Sigmoid colon (tissue), 7 donors: ENCODE measurements around the gene ERG. TPM values are rescaled to one million over a fixed set of nuclear protein-coding genes. Genes with fewer than 3 reads are reported as not detected.

Source experiments
- DNase-seq: peaks from one replicate; pipeline ENCODE4 v3.0.0-alpha.2; 2019
- H3K27ac ChIP-seq, 4 donors: fragments of 200-600 bp; sonication (generic); one replicate each; pipeline ENCODE4 v1.5.1; 2016 to 2019; ENCODE audit warnings: mild to moderate bottlenecking in 1 of 4
- H3K27me3 ChIP-seq, 3 donors: fragments of 200-600 bp; sonication (generic); one replicate each; pipeline ENCODE4 v1.5.1; 2019; ENCODE audit warnings: mild to moderate bottlenecking in 1 of 3
- H3K36me3 ChIP-seq, 4 donors: fragments of 200-600 bp; sonication (generic); one replicate each; pipeline ENCODE4 v1.5.1; 2016 to 2019
- H3K4me1 ChIP-seq, 4 donors: fragments of 200-600 bp; sonication (generic); one replicate each; pipeline ENCODE4 v1.5.1; 2017 to 2019
- H3K4me3 ChIP-seq, 4 donors: fragments of 200-600 bp; sonication (generic); one replicate each; pipeline ENCODE4 v1.5.1; 2017 to 2019; ENCODE audit warnings: mild to moderate bottlenecking in 2 of 4, moderate library complexity in 1 of 4
- H3K9me3 ChIP-seq, 4 donors: fragments of 200-600 bp in 3 of 4; sonication (generic) in 3 of 4; one replicate each; pipeline versions ENCODE4 v1.5.1 to v1.6.1; 2013 to 2019
- CTCF ChIP-seq, 4 experiments: fragments of 450-650 bp in 3 of 4; fragments of 200-600 bp in 1 of 4; IDR thresholded peaks; one replicate each; pipeline ENCODE4 v1.5.1; 2016 to 2019; ENCODE audit warnings: antibody characterized with exemption in 4 of 4, mild to moderate bottlenecking in 3 of 4, moderate library complexity in 2 of 4
- EP300 ChIP-seq, 4 donors: sonication (generic); formaldehyde crosslinking; IDR thresholded peaks; one replicate each; pipeline ENCODE4 v1.6.1; 2017; ENCODE audit warnings: antibody characterized with exemption in 4 of 4
- POLR2A ChIP-seq, 2 donors: fragments of 450-650 bp; IDR thresholded peaks; one replicate each; pipeline ENCODE4 v1.6.1; 2016; ENCODE audit warnings: antibody characterized with exemption in 2 of 2, mild to moderate bottlenecking in 2 of 2, moderate library complexity in 2 of 2
- POLR2AphosphoS5 ChIP-seq, 4 donors: sonication (generic); formaldehyde crosslinking; IDR thresholded peaks; one replicate each; pipeline ENCODE4 v1.6.1; 2017; ENCODE audit warnings: antibody characterized with exemption in 4 of 4
- WGBS, 2 donors: extraction: QIAGEN DNeasy Blood & Tissue Kit; methylation state at CpG; one replicate each; pipeline ENCODE4 v1.1.7; 2013; 5-methylcytosine and 5-hydroxymethylcytosine counted together
- intact Hi-C: fragments of 100-400 bp; cut with DNase I; formaldehyde crosslinking; loops from one replicate; pipeline ENCODE4 v1.15.1; 2023
- polyA plus RNA-seq, 3 donors: library from polyadenylated mRNA; stranded (reverse); fragments of 200-250 nt; gene quantifications; one replicate each; pipeline ENCODE4 v1.2.3, GENCODE V29; 2013
- total RNA-seq, 4 donors: library from RNA; depleted of rRNA; stranded (reverse); fragments of >200 nt; gene quantifications; one replicate each; pipeline ENCODE4 v1.1.0, GENCODE V29; 2016
- donor health status: healthy with polysubstance abuse.
- donor health status: Bipolar disorder and iron deficiency.
- donor health status: healthy.

The ERG gene
- total and polyA plus RNA-seq, 7 donors: 1.8 to 6.4 (median 4.1) TPM

GRCh38 chr21:38410466-38410865, 87.8 kb downstream of the ERG start:
- H3K4me3 ChIP-seq: no peak overlapping the region
- peaks cover 0 to 3% (median 0%) of the 10 kb centered on the region in 4 donors for H3K9me3 ChIP-seq
- TF ChIP-seq POLR2A (IDR thresholded peaks at IDR 0.05) (no peak), EP300 (IDR thresholded peaks at IDR 0.05) (no peak), POLR2AphosphoS5 (IDR thresholded peaks at IDR 0.05) (no peak), CTCF (IDR thresholded peaks at IDR 0.05) (no peak)
- no peaks in the 10 kb centered on the region for H3K36me3 ChIP-seq
- H3K27me3 ChIP-seq: no peaks in the 10 kb centered on the region
- H3K27ac ChIP-seq: no peak overlapping the region
- no peaks in the 10 kb centered on the region for H3K4me1 ChIP-seq
- no peak for DNase-seq
- WGBS, 2 donors: 90 to 92% methylated on average over 1 of the region's 1 CpG
- intact Hi-C loops: no loop called here

GRCh38 chr21:38409907-38410306, 88.4 kb downstream of the ERG start:
- DNase-seq: no peak
- Histone ChIP-seq H3K4me1 (no peaks in the 10 kb centered on the region), H3K36me3 (no peaks in the 10 kb centered on the region), H3K27ac (no peak overlapping the region), H3K4me3 (no peak overlapping the region), H3K9me3 (peaks cover 0 to 3% (median 0%) of the 10 kb centered on the region in 4 donors), H3K27me3 (no peaks in the 10 kb centered on the region)
- intact Hi-C loops: no loop called here
- TF ChIP-seq POLR2AphosphoS5 (IDR thresholded peaks at IDR 0.05): no peak
- TF ChIP-seq CTCF (IDR thresholded peaks at IDR 0.05): no peak
- TF ChIP-seq POLR2A (IDR thresholded peaks at IDR 0.05): no peak
- TF ChIP-seq EP300 (IDR thresholded peaks at IDR 0.05): no peak
- 76 to 88% methylated on average over 3 of the region's 3 CpGs for WGBS, 2 donors

GRCh38 chr21:38404177-38404576, 94.1 kb downstream of the ERG start:
- Histone ChIP-seq H3K27me3 (no peaks in the 10 kb centered on the region), H3K36me3 (no peaks in the 10 kb centered on the region), H3K4me1 (no peaks in the 10 kb centered on the region), H3K27ac (no peak overlapping the region), H3K4me3 (no peak overlapping the region), H3K9me3 (no peaks in the 10 kb centered on the region)
- no peak for TF ChIP-seq POLR2AphosphoS5 (IDR thresholded peaks at IDR 0.05)
- TF ChIP-seq EP300 (IDR thresholded peaks at IDR 0.05): no peak
- TF ChIP-seq CTCF (IDR thresholded peaks at IDR 0.05): no peak
- no peak for TF ChIP-seq POLR2A (IDR thresholded peaks at IDR 0.05)
- DNase-seq: no peak
- 53 to 82% methylated on average over 9 of the region's 9 CpGs for WGBS, 2 donors
- intact Hi-C loops: no loop called here

- 71 to 83% methylated on average over 6 of the region's 6 CpGs for WGBS, 2 donors
- TF ChIP-seq POLR2A (IDR thresholded peaks at IDR 0.05) (no peak), POLR2AphosphoS5 (IDR thresholded peaks at IDR 0.05) (no peak), CTCF (IDR thresholded peaks at IDR 0.05) (no peak), EP300 (IDR thresholded peaks at IDR 0.05) (no peak)
- intact Hi-C loops: no loop called here
Measured at GRCh38 chr21:38402795-38403194, 95.5 kb downstream of the ERG start.

GRCh38 chr21:38402291-38402690, 96.0 kb downstream of the ERG start:
- Histone ChIP-seq H3K27ac (no peak overlapping the region), H3K4me3 (no peak overlapping the region), H3K27me3 (no peaks in the 10 kb centered on the region), H3K4me1 (no peaks in the 10 kb centered on the region), H3K9me3 (no peaks in the 10 kb centered on the region), H3K36me3 (no peaks in the 10 kb centered on the region)
- TF ChIP-seq EP300 (IDR thresholded peaks at IDR 0.05) (no peak), POLR2AphosphoS5 (IDR thresholded peaks at IDR 0.05) (no peak), POLR2A (IDR thresholded peaks at IDR 0.05) (no peak), CTCF (IDR thresholded peaks at IDR 0.05) (no peak)
- 82 to 93% methylated on average over 11 of the region's 11 CpGs for WGBS, 2 donors
- no peak for DNase-seq
- intact Hi-C loops: no loop called here

More at GRCh38 chr21:38402795-38403194, 95.5 kb downstream of the ERG start:
- Histone ChIP-seq H3K27me3 (no peaks in the 10 kb centered on the region), H3K4me3 (no peak overlapping the region), H3K36me3 (no peaks in the 10 kb centered on the region), H3K27ac (no peak overlapping the region), H3K4me1 (no peaks in the 10 kb centered on the region), H3K9me3 (no peaks in the 10 kb centered on the region)
- DNase-seq: no peak
